Karpas-422 (cell line): Measurements from ENCODE around the gene LASP1NB.
A peak's percentile ranks its signal among the peaks of the same experiment; 100 is the strongest.

Experiments
- DNase-seq: peaks from one replicate; pipeline ENCODE4 v3.0.0-alpha.2; 2015
- H2AFZ ChIP-seq: fragments of 200-600 bp; sonication (generic); 2 replicates; pipeline ENCODE4 v1.6.1; 2014; ENCODE audit warnings: antibody characterized with exemption, low read length, mixed read lengths
- H3K27ac ChIP-seq: fragments of 200-600 bp; sonication (generic); 2 replicates; pipeline ENCODE4 v1.5.1; 2014; ENCODE audit warnings: mild to moderate bottlenecking, low read length, moderate library complexity
- H3K27me3 ChIP-seq: fragments of 200-600 bp; sonication (generic); 2 replicates; pipeline ENCODE4 v1.6.1; 2014; ENCODE audit warnings: low read length, mixed read lengths
- H3K36me3 ChIP-seq: fragments of 200-600 bp; sonication (generic); 2 replicates; pipeline ENCODE4 v1.6.1; 2014; ENCODE audit warnings: low read length, mixed read lengths; ENCODE audit not compliant: insufficient read depth
- H3K4me1 ChIP-seq: fragments of 200-600 bp; sonication (generic); 2 replicates; pipeline ENCODE4 v1.6.1; 2014; ENCODE audit warnings: mild to moderate bottlenecking, low read length, mixed read lengths
- H3K4me2 ChIP-seq: fragments of 200-600 bp; sonication (generic); 2 replicates; pipeline ENCODE4 v1.6.1; 2014; ENCODE audit warnings: low read length, low read depth, mild to moderate bottlenecking; ENCODE audit not compliant: poor library complexity, severe bottlenecking
- H3K4me3 ChIP-seq: fragments of 200-600 bp; sonication (generic); 2 replicates; pipeline ENCODE4 v1.5.1; 2014; ENCODE audit warnings: mild to moderate bottlenecking, antibody characterized with exemption, low read length, mixed read lengths
- H3K79me2 ChIP-seq: fragments of 200-600 bp; sonication (generic); 2 replicates; pipeline ENCODE4 v1.6.1; 2014; ENCODE audit warnings: mild to moderate bottlenecking, low read length, mixed read lengths
- H3K9ac ChIP-seq: fragments of 200-600 bp; sonication (generic); 2 replicates; pipeline ENCODE4 v1.6.0; 2014; ENCODE audit warnings: low read length
- H3K9me2 ChIP-seq: fragments of 200-600 bp; sonication (generic), shearing (Covaris generic); replicated peaks from 2 replicates; pipeline ENCODE4 v1.6.0; 2014; ENCODE audit warnings: mild to moderate bottlenecking, low read length, moderate library complexity; ENCODE audit not compliant: insufficient read depth
- H3K9me3 ChIP-seq: fragments of 300-700, 200-600 bp; sonication (generic); 2 replicates; pipeline ENCODE4 v1.6.1; 2014; ENCODE audit warnings: low read length, mixed read lengths
- H4K20me1 ChIP-seq: fragments of 200-600 bp; sonication (generic); 2 replicates; pipeline ENCODE4 v1.6.1; 2014; ENCODE audit warnings: mild to moderate bottlenecking, antibody characterized with exemption, low read length, low read depth; ENCODE audit not compliant: insufficient read depth

The LASP1NB gene

DNA sequence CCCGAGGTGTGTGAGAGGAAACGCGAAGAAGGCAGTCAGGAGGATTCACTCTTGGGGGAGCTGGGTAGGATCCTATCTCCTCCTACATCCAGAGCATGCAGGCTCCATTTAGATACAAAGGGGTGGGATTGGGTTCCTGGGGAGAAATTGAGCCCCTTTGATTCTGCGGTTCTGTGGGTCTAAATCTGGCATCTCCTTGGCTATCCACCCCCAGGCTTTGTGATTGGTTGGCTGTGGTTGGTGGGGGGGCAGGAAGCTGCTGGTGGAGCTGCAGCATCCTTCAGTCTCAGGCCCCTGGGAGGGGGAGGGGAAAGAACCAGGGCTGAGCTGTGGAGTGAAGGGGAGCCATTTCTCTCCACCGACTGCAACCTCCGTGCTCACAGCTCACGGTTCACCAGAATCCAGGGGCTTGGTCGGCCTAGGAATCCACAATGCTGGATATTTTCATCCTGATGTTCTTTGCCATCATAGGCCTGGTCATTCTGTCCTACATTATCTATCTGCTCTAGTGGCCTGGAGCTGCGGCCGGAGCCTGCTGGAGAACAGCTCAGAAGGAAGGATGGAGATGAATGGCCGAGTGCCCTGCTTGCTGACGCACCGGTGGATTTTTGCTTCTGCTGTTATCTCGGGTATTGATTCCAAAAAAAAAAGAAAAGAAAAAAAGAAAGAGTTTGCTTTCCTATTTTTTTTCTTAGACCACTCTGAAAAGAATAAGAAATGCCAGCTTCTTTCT, at the start of gene LASP1NB:
Gene LASP1NB (plus strand): TSS at position 352 of the 733 bp plus-strand sequence.
- Histone ChIP-seq H3K9ac (no peak within 1 kb of the TSS), H4K20me1 (no peaks in the 10 kb centered on the region), H3K4me2 (no peak within 1 kb of the TSS), H3K4me3 (no peak within 1 kb of the TSS), H3K9me3 (no peaks in the 10 kb centered on the region), H3K4me1 (peaks cover 18% of the 10 kb centered on the region), H3K36me3 (no peaks in the 10 kb centered on the region), H3K9me2 (no peaks in the 10 kb centered on the region), H3K27me3 (no peaks in the 10 kb centered on the region), H3K79me2 (no peaks in the 10 kb centered on the region), H2AFZ (no peak within 1 kb of the TSS), H3K27ac (no peak within 1 kb of the TSS)
- DNase-seq = no peak

DNA sequence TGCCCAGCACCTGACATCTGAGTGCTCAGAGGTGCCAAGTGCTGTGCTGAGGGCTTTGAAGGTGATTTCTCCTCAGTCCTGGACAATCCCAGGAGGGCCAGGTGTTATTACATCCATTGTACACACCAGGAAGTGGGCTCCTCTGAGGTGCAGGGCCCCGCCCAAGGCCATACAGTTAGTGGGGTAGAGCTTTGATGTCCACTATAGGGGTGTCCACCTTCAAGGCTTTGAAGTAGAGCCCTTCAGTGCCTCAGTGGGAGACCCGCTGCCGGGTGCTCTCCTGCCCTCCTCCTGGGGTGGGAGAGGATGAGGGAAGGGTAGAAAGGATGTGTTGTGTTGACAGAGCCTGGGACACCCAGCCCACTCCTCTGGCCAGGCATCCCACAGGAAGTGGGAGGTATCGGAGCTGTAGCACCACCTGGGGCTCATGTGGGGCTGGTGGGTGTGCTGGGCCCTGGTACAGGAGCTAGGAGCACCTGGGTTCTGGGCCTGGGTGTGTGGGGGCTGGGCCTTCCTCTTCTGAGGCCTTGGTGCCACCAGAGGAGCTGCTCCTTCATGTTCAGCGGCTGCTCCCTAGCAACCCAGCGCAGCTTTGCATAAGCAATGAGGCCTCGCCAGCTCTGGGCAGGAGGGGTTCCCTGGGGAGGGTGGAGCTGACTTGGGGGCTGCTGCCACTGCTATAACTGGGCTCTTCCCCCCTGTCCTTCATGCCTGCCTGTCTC, 48.1 kb upstream of the LASP1NB start:
- no peaks in the 10 kb centered on the region; the same call in 1 of the 2 replicates for H4K20me1 ChIP-seq
- DNase-seq = peak; percentile 95
- H3K9me2 ChIP-seq = no peaks in the 10 kb centered on the region
- no peaks in the 10 kb centered on the region for H3K9me3 ChIP-seq
- peak overlapping the region; percentile 66 for H3K9ac ChIP-seq
- peak overlapping the region; percentile 85 for H3K4me2 ChIP-seq
- no peak overlapping the region for H2AFZ ChIP-seq
- H3K27me3 ChIP-seq = no peaks in the 10 kb centered on the region
- peaks cover 89% of the 10 kb centered on the region for H3K4me1 ChIP-seq
- peak overlapping the region; percentile 59 for H3K4me3 ChIP-seq
- peaks cover 93% of the 10 kb centered on the region for H3K79me2 ChIP-seq
- H3K27ac ChIP-seq = peak overlapping the region; percentile 92
- H3K36me3 ChIP-seq = peaks cover 22% of the 10 kb centered on the region; the same call in 1 of the 2 replicates

DNA sequence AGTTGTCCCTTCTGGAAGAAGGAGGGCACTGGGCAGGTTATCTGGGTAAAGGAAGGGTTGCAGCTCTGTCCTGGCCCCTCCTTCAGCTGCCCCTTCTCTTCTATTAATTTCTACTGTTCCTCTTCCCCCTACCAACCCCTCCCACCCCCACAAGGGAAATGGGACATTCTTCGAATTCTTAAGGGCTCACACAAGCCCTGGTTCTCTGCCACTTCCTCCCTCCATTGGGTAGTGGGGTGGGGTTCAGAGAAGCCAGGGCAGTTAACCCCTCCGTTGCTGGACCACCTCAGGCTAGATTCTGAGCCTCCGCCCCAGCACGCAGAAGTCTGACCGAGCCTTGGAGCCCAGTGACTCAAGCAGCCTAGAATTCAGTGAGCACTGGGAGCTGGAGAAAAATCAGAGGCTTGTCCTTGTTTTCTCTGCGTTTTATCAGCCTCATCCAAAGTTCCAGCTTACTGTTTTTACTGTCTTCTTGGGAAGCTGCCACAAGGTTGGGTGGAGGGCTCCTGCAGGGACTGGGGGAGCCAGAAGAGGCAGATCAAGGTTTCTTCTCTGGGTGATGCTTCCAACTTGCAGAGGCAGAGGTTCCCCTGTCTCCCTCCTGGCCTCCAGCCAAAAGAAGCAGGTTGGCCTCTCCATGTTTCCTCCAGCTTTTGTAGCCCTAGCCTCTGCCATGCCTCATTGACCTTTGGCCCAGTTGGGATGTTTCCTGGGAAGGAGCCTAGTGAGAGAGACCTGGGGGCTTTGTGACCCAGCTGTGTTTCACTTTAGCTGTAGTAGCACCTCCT, 45.3 kb upstream of the LASP1NB start:
- Histone ChIP-seq H3K36me3 (peaks cover 24% of the 10 kb centered on the region; the same call in 1 of the 2 replicates), H3K79me2 (peaks cover 89% of the 10 kb centered on the region), H3K4me3 (no peak overlapping the region), H3K9me3 (no peaks in the 10 kb centered on the region), H3K9me2 (no peaks in the 10 kb centered on the region), H2AFZ (no peak overlapping the region), H3K9ac (0 out of 2 replicates have a peak overlapping the region, but pooled peaks have one; percentile 17), H3K27ac (peak overlapping the region; percentile 50; the same call in 1 of the 2 replicates), H3K4me2 (no peak overlapping the region), H3K27me3 (no peaks in the 10 kb centered on the region), H3K4me1 (peaks cover 79% of the 10 kb centered on the region), H4K20me1 (no peaks in the 10 kb centered on the region; the same call in 1 of the 2 replicates)
- DNase-seq = no peak

DNA sequence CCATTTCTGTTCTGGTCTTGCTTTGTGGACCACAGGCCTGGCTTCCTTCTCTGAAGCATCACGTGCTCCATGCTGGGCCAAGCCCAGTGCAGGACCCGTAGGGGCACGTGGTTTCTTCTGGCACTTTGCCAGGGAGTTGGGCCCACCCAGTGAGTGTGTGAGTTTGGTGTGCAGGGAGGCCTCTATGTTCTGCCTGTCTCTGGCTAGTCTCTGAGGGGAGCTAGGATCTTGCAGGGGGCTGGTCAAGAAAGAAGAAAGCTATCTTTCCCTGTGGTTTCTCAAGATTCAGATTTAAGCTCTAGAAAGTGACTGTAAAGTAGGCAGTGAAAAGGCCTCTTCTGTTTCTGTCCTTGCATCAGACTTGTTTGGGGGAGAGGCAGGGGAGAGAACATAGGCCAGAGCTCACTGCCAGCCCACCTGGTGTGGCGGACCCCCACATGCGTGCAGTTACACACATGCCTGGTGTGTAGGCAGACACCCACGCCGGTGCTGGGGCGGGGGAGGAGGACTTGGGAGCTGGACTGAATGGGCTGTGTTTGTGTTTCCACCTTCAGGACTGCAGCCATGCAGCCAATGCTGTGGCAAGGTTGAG, 43.7 kb upstream of the LASP1NB start:
- DNase-seq = peak; percentile 76
- Histone ChIP-seq H4K20me1 (no peaks in the 10 kb centered on the region; the same call in 1 of the 2 replicates), H3K27ac (peak overlapping the region; percentile 45), H2AFZ (no peak overlapping the region), H3K4me1 (peaks cover 83% of the 10 kb centered on the region), H3K9me2 (no peaks in the 10 kb centered on the region), H3K27me3 (no peaks in the 10 kb centered on the region), H3K9me3 (no peaks in the 10 kb centered on the region), H3K79me2 (peaks cover 92% of the 10 kb centered on the region), H3K9ac (peak overlapping the region; percentile 11; the same call in 1 of the 2 replicates), H3K4me3 (no peak overlapping the region), H3K4me2 (no peak overlapping the region), H3K36me3 (peaks cover 24% of the 10 kb centered on the region; the same call in 1 of the 2 replicates)

DNA sequence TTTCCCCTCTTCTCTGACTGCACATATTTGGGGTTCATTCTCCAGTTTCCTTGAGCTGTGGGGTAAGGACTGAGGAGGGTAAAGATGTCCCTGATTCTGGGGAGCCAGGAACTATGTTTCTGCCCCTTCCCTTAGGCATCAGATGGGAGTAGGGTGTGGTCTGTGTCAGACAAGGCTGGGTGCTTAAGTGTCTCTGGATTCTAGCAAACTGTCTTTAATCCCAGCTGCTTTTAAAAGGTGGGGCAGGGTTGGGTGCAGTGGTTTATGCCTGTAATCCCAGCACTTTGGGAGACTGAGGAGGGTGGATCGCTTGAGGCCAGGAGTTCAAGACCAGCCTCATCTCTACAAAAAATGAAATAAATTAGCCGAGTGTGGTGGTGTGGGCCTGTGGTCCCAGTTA, 42.5 kb upstream of the LASP1NB start:
- Histone ChIP-seq H3K79me2 (peaks cover 93% of the 10 kb centered on the region), H3K9me3 (no peaks in the 10 kb centered on the region), H3K27me3 (no peaks in the 10 kb centered on the region), H3K9ac (no peak overlapping the region), H3K4me1 (peaks cover 71% of the 10 kb centered on the region), H3K4me2 (no peak overlapping the region), H4K20me1 (peaks cover 6% of the 10 kb centered on the region), H3K9me2 (no peaks in the 10 kb centered on the region), H3K4me3 (no peak overlapping the region), H3K36me3 (peaks cover 24% of the 10 kb centered on the region; the same call in 1 of the 2 replicates), H2AFZ (no peak overlapping the region), H3K27ac (no peak overlapping the region)
- no peak for DNase-seq

DNA sequence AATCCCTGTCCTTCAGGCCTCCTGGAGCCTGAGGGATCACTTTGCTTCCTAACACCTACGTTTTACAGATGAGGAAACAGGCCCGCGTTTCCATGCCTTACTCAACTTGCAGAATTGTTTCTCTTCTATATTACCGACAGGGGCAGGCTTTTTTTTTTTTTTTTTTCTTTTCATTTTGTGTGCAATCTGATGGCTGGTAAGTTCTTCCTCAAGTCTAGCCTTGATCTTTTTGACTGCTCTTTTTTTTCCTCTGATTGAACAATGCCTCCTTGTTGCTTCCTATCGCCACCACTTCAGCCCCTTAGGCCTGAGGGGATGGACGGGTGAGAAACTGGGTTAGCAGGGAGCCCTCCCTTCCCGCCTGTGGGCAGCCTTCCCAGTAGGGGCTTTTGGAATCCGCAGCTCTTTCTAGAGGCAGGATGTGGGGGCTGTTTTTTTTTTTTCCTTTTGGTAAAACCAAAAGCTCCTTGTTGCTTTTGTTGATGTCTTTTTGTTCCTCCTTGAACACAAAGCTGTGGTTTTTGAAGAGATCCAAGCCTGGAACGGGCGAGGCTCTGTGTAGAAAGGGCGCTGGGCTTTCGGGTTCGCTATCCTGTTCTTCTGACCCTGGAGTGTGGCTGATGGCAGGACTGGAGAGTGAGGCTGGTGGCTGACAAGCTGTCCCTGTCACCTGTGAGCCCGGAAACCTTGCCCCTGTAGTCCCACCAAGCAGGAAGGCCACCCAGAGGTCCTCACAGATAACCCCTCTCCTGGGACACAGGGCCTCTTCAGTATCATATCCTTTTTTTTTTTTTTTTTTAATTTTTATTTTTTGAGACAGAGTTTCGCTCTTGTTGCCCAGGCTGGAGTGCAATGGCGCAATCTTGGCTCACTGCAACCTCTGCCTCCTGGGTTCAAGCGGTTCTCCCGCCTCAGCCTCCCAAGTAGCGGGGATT, 41.6 kb upstream of the LASP1NB start:
- H3K9me2 ChIP-seq = no peaks in the 10 kb centered on the region
- H3K9ac ChIP-seq = no peak overlapping the region
- peaks cover 91% of the 10 kb centered on the region for H3K79me2 ChIP-seq
- H2AFZ ChIP-seq = no peak overlapping the region
- H3K27me3 ChIP-seq = no peaks in the 10 kb centered on the region
- peaks cover 17% of the 10 kb centered on the region; the same call in 1 of the 2 replicates for H3K36me3 ChIP-seq
- H3K27ac ChIP-seq = no peak overlapping the region
- H3K4me1 ChIP-seq = peaks cover 61% of the 10 kb centered on the region
- DNase-seq = no peak
- peaks cover 10% of the 10 kb centered on the region for H4K20me1 ChIP-seq
- H3K9me3 ChIP-seq = no peaks in the 10 kb centered on the region
- H3K4me3 ChIP-seq = no peak overlapping the region
- H3K4me2 ChIP-seq = no peak overlapping the region

DNA sequence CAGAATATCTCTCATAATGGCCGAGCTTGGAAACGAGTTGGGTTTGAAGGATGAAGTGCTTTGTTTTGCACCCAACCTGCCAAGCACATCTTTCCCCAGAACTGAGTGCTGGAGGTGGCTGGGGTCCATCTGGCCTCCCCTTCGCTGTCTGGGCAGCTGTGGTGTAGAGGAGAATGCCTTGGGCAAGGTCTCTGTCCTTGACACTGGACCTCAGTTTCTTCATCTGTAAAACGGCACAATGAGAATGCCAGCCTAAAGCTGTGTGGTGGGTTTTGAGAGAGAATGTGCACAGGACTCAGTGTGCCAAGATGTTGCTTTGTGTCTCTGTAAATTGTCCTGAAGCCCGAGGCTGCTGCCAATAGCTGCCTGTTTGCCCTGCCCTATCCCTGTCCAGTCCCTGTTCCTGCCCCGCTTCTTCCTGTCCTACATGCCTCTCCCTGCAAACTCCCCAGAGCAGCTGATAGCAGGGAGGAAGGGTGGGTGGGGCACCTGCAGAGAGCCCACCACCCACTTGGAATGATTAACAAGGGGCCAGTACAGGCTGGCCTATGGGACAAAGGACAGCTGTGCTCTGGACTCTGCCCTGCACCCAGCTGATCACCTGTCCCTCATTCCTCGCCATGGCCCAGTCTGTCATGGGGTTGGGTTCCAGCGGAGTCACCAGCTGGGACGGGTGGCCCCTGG, 40.2 kb upstream of the LASP1NB start:
- no peaks in the 10 kb centered on the region for H3K9me2 ChIP-seq
- H3K27me3 ChIP-seq = no peaks in the 10 kb centered on the region
- DNase-seq = no peak
- H3K9ac ChIP-seq = no peak overlapping the region
- H3K9me3 ChIP-seq = no peaks in the 10 kb centered on the region
- H3K27ac ChIP-seq = no peak overlapping the region
- no peak overlapping the region for H3K4me2 ChIP-seq
- no peak overlapping the region for H3K4me3 ChIP-seq
- peaks cover 48% of the 10 kb centered on the region for H3K4me1 ChIP-seq
- H3K36me3 ChIP-seq = peaks cover 18% of the 10 kb centered on the region; the same call in 1 of the 2 replicates
- no peak overlapping the region for H2AFZ ChIP-seq
- peaks cover 83% of the 10 kb centered on the region for H3K79me2 ChIP-seq
- peaks cover 15% of the 10 kb centered on the region for H4K20me1 ChIP-seq
